Neural cell (in vitro differentiated cells): ENCODE results near the gene SUSD4. TPM values are rescaled to one million over a fixed set of nuclear protein-coding genes. Genes with fewer than 3 reads are reported as not detected.

ENCODE experiments used
- H2AFZ ChIP-seq: fragments of 200-600, 300-800 bp; sonication (generic), shearing (Covaris generic); 2 replicates; pipeline ENCODE4 v1.6.0; 2014; ENCODE audit warnings: low read depth, mild to moderate bottlenecking, antibody characterized with exemption, low read length, moderate library complexity
- H3F3A ChIP-seq: fragments of 200-600 bp; shearing (Covaris generic); 2 replicates; pipeline ENCODE4 v1.6.1; 2016; ENCODE audit warnings: mild to moderate bottlenecking, moderate library complexity, mixed read lengths, antibody characterized with exemption, low read length; ENCODE audit not compliant: insufficient read depth, poor library complexity, severe bottlenecking
- H3K27ac ChIP-seq: fragments of 200-600, 300-800 bp; sonication (generic), shearing (Covaris generic); 2 replicates; pipeline ENCODE4 v1.5.1; 2014; ENCODE audit warnings: mild to moderate bottlenecking, low read length, moderate library complexity
- H3K27me3 ChIP-seq: fragments of 300-800, 200-600 bp; sonication (generic), shearing (Covaris generic); 2 replicates; pipeline ENCODE4 v1.6.0; 2014; ENCODE audit warnings: mild to moderate bottlenecking, low read depth, low read length, moderate library complexity; ENCODE audit not compliant: insufficient read depth
- H3K36me3 ChIP-seq: fragments of 300-800, 200-600 bp; sonication (generic), shearing (Covaris generic); 2 replicates; pipeline ENCODE4 v1.5.1; 2014; ENCODE audit warnings: mild to moderate bottlenecking, antibody characterized with exemption, low read length, moderate library complexity; ENCODE audit not compliant: insufficient read depth
- H3K4me2 ChIP-seq: fragments of 300-800, 200-600 bp; sonication (generic), shearing (Covaris generic); 2 replicates; pipeline ENCODE4 v1.6.0; 2014; ENCODE audit warnings: mild to moderate bottlenecking, low read length
- H3K4me3 ChIP-seq: fragments of 300-800, 200-600 bp; sonication (generic), shearing (Covaris generic); 2 replicates; pipeline ENCODE4 v1.5.1; 2014; ENCODE audit warnings: mild to moderate bottlenecking, low read length, moderate library complexity
- H3K79me2 ChIP-seq: fragments of 200-600 bp; shearing (Covaris generic); replicated peaks from 2 replicates; pipeline ENCODE4 v1.6.0; 2014; ENCODE audit warnings: mild to moderate bottlenecking, low read length, moderate library complexity; ENCODE audit not compliant: insufficient read depth
- H3K9ac ChIP-seq: fragments of 300-800, 200-600 bp; sonication (generic), shearing (Covaris generic); 2 replicates; pipeline ENCODE4 v1.6.1; 2016; ENCODE audit warnings: mild to moderate bottlenecking, low read length, mixed read lengths
- H3K9me2 ChIP-seq: fragments of 200-600 bp; shearing (Covaris generic); 2 replicates; pipeline ENCODE4 v1.6.1; 2016; ENCODE audit warnings: mild to moderate bottlenecking, low read length, mixed read lengths; ENCODE audit not compliant: insufficient read depth
- H3K9me3 ChIP-seq: fragments of 200-600, 300-800 bp; sonication (generic), shearing (Covaris generic); 2 replicates; pipeline ENCODE4 v1.6.1; 2016; ENCODE audit warnings: mild to moderate bottlenecking, mixed run types, low read length, moderate library complexity, mixed read lengths
- H4K20me1 ChIP-seq: fragments of 200-600 bp; shearing (Covaris generic); 2 replicates; pipeline ENCODE4 v1.6.1; 2016; ENCODE audit warnings: mild to moderate bottlenecking, mixed run types; ENCODE audit not compliant: insufficient read depth
- EP300 ChIP-seq: fragments of 450-650 bp; conservative IDR thresholded peaks from 2 replicates; pipeline ENCODE4 v1.6.1; 2014; ENCODE audit warnings: antibody characterized with exemption, mild to moderate bottlenecking, moderate library complexity; ENCODE audit not compliant: poor library complexity, severe bottlenecking
- EZH2 ChIP-seq: fragments of 200-600, 300-800 bp; shearing (Covaris generic), sonication (generic); IDR thresholded peaks from 2 replicates; pipeline ENCODE4 v1.6.1; 2014; ENCODE audit warnings: antibody characterized with exemption, low read length, borderline replicate concordance, mild to moderate bottlenecking; ENCODE audit not compliant: insufficient read depth, poor library complexity, severe bottlenecking
- MXI1 ChIP-seq: fragments of 450-650 bp; conservative IDR thresholded peaks from 2 replicates; pipeline ENCODE4 v1.6.1; 2014; ENCODE audit warnings: antibody characterized with exemption, mild to moderate bottlenecking; ENCODE audit not compliant: poor library complexity, severe bottlenecking
- POLR2AphosphoS5 ChIP-seq: IDR thresholded peaks from 2 replicates; pipeline ENCODE4 v1.6.1; 2012
- RAD21 ChIP-seq: fragments of 450-650 bp; conservative IDR thresholded peaks from 2 replicates; pipeline ENCODE4 v1.6.1; 2014; ENCODE audit warnings: antibody characterized with exemption, mild to moderate bottlenecking, moderate library complexity
- REST ChIP-seq: IDR thresholded peaks from 2 replicates; pipeline ENCODE4 v1.6.1; 2012; ENCODE audit warnings: borderline replicate concordance
- SMC3 ChIP-seq: fragments of 450-650 bp; conservative IDR thresholded peaks from 2 replicates; pipeline ENCODE4 v1.6.1; 2014; ENCODE audit warnings: antibody characterized with exemption, mild to moderate bottlenecking, moderate library complexity; ENCODE audit not compliant: poor library complexity
- TAF1 ChIP-seq: IDR thresholded peaks from 2 replicates; pipeline ENCODE4 v1.6.1; 2012; ENCODE audit warnings: low read depth
- polyA plus RNA-seq: library from polyadenylated mRNA; depleted of rRNA; stranded (reverse); fragments of >200 nt; gene quantifications from 2 replicates; pipeline ENCODE4 v1.2.3, GENCODE V29; 2014
- TF ChIP-seq, protein P1 (sequence below): fragments of 450-650 bp; IDR thresholded peaks from 2 replicates; pipeline ENCODE4 v1.5.1; 2014; ENCODE audit warnings: antibody characterized with exemption, mild to moderate bottlenecking, moderate library complexity; ENCODE audit not compliant: poor library complexity, severe bottlenecking

Gene SUSD4
- polyA plus RNA-seq, 1 donor from 2014 or later = 31.5 TPM

GRCh38 chr1:223322868-223323267 lies 41.1 kb downstream of the SUSD4 start:
- H3K27me3 ChIP-seq = no peaks in the 10 kb centered on the region
- no peaks in the 10 kb centered on the region for H3K9me2 ChIP-seq
- no peaks in the 10 kb centered on the region for H4K20me1 ChIP-seq
- no peaks in the 10 kb centered on the region for H3F3A ChIP-seq
- no peaks in the 10 kb centered on the region for H3K79me2 ChIP-seq
- TF ChIP-seq MXI1 = no peak
- no peak for TF ChIP-seq RAD21
- no peak for TF ChIP-seq TAF1
- no peak for TF ChIP-seq REST
- TF ChIP-seq POLR2AphosphoS5 = no peak
- TF ChIP-seq, protein P1, sequence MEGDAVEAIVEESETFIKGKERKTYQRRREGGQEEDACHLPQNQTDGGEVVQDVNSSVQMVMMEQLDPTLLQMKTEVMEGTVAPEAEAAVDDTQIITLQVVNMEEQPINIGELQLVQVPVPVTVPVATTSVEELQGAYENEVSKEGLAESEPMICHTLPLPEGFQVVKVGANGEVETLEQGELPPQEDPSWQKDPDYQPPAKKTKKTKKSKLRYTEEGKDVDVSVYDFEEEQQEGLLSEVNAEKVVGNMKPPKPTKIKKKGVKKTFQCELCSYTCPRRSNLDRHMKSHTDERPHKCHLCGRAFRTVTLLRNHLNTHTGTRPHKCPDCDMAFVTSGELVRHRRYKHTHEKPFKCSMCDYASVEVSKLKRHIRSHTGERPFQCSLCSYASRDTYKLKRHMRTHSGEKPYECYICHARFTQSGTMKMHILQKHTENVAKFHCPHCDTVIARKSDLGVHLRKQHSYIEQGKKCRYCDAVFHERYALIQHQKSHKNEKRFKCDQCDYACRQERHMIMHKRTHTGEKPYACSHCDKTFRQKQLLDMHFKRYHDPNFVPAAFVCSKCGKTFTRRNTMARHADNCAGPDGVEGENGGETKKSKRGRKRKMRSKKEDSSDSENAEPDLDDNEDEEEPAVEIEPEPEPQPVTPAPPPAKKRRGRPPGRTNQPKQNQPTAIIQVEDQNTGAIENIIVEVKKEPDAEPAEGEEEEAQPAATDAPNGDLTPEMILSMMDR = no peak
- TF ChIP-seq SMC3 = no peak
- TF ChIP-seq EP300 = no peak
- TF ChIP-seq EZH2 = no peak
- no peak overlapping the region for H3K4me3 ChIP-seq
- H3K4me2 ChIP-seq = no peak overlapping the region
- H3K36me3 ChIP-seq = no peaks in the 10 kb centered on the region
- H3K9me3 ChIP-seq = no peaks in the 10 kb centered on the region
- H2AFZ ChIP-seq = no peak overlapping the region
- H3K9ac ChIP-seq = no peak overlapping the region
- H3K27ac ChIP-seq = no peak overlapping the region

- H3F3A ChIP-seq = no peaks in the 10 kb centered on the region
- H3K27me3 ChIP-seq = no peaks in the 10 kb centered on the region
- H3K9ac ChIP-seq = no peak overlapping the region
- H4K20me1 ChIP-seq = no peaks in the 10 kb centered on the region
- no peaks in the 10 kb centered on the region for H3K9me2 ChIP-seq
- H3K4me3 ChIP-seq = no peak overlapping the region
- no peak overlapping the region for H2AFZ ChIP-seq
- H3K9me3 ChIP-seq = no peaks in the 10 kb centered on the region
- no peaks in the 10 kb centered on the region for H3K79me2 ChIP-seq
- no peak for TF ChIP-seq REST
- no peak for TF ChIP-seq RAD21
- TF ChIP-seq POLR2AphosphoS5 = no peak
- TF ChIP-seq MXI1 = no peak
- TF ChIP-seq SMC3 = no peak
- no peak for TF ChIP-seq EP300
- no peak for TF ChIP-seq TAF1
- TF ChIP-seq, protein P1 = no peak
- no peak overlapping the region for H3K27ac ChIP-seq
- H3K36me3 ChIP-seq = no peaks in the 10 kb centered on the region
- H3K4me2 ChIP-seq = no peak overlapping the region
Observed at GRCh38 chr1:223320959-223321358, 43.0 kb downstream of the SUSD4 start.
